DND-41 (cell line): ENCODE results near the gene HDAC6.

Experiments used
- CTCF ChIP-seq: IDR thresholded peaks from 2 replicates; pipeline ENCODE4 v1.5.1; 2012; ENCODE audit warnings: borderline replicate concordance, low read length, moderate library complexity, mild to moderate bottlenecking; ENCODE audit not compliant: poor library complexity, severe bottlenecking; ENCODE audit errors: extremely low read depth
- EZH2 ChIP-seq: IDR thresholded peaks from 3 replicates; pipeline ENCODE4 v1.6.1; 2012; ENCODE audit warnings: borderline replicate concordance, low read depth, mild to moderate bottlenecking, moderate library complexity, low read length, inconsistent platforms; ENCODE audit not compliant: severe bottlenecking

GRCh38 chrX:48806081-48806480 lies 4.2 kb downstream of the HDAC6 start:
- TF ChIP-seq CTCF (no peak), EZH2 (no peak)
